Lung microvascular endothelial cell (primary cell): Measurements from ENCODE around the gene SESN3. TPM values are rescaled to one million over a fixed set of nuclear protein-coding genes. Genes with fewer than 3 reads are reported as not detected.
"Not testable (repeated sequence)": the region's sequence is repeated elsewhere in the genome, so short reads cannot be mapped to it uniquely, and the experiment has no call there.

Experiments used
- DNase-seq, 2 donors: peaks; one replicate each; pipeline versions ENCODE4 v3.0.0 to v3.0.0-alpha.2; 2010; ENCODE audit warnings: low read depth in 2 of 2
- total RNA-seq: library from RNA; depleted of rRNA; stranded (reverse); fragments of >200 nt; gene quantifications from 2 replicates; pipeline ENCODE4 v1.2.1, GENCODE V29; 2014

SESN3 gene, protein sequence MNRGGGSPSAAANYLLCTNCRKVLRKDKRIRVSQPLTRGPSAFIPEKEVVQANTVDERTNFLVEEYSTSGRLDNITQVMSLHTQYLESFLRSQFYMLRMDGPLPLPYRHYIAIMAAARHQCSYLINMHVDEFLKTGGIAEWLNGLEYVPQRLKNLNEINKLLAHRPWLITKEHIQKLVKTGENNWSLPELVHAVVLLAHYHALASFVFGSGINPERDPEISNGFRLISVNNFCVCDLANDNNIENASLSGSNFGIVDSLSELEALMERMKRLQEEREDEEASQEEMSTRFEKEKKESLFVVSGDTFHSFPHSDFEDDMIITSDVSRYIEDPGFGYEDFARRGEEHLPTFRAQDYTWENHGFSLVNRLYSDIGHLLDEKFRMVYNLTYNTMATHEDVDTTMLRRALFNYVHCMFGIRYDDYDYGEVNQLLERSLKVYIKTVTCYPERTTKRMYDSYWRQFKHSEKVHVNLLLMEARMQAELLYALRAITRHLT
- 19.0 and 51.2 TPM in 2 replicates for total RNA-seq

DNA sequence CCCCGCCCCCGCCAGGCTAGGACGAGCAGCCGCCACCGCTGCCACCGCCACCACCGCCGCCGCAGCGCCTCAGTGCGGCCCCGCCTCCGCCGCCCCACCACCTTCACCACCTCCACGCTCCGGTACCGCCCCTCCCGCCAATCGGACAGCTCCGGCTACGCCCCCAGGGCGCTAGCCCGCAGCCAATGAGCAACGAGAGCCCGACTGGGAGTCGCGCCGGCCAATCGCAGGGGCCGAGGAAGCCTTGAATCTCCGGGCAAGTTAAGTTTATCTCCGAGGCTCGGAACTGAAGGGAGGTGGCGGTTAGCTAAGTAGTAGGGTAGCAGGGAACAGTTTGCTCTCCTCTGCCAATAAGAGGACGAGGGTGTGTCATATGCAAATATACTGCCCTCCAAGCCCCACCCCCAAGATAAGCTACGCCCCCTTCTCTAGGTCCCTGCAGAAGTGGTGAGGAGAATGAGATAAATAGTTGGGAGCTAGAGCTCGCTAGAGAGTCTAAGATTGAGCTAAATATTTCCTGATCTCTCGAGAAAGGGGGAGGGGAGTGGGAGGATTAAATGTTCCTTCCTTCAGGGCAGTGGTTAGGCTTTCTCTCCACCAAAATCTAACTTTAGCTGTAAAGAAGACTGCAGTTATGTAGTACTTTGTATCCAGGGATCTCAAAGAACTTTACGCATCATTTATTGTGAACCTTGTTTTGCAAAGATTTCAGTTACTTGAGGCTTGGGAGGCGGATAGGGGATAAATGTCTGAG, at the start of gene SESN3:
TSS of gene SESN3 (minus strand) at position 76 of the 754 bp plus-strand sequence. CDS start 342 bp downstream, outside the sequence.
- peak; percentile 98 to 99 for DNase-seq

DNA sequence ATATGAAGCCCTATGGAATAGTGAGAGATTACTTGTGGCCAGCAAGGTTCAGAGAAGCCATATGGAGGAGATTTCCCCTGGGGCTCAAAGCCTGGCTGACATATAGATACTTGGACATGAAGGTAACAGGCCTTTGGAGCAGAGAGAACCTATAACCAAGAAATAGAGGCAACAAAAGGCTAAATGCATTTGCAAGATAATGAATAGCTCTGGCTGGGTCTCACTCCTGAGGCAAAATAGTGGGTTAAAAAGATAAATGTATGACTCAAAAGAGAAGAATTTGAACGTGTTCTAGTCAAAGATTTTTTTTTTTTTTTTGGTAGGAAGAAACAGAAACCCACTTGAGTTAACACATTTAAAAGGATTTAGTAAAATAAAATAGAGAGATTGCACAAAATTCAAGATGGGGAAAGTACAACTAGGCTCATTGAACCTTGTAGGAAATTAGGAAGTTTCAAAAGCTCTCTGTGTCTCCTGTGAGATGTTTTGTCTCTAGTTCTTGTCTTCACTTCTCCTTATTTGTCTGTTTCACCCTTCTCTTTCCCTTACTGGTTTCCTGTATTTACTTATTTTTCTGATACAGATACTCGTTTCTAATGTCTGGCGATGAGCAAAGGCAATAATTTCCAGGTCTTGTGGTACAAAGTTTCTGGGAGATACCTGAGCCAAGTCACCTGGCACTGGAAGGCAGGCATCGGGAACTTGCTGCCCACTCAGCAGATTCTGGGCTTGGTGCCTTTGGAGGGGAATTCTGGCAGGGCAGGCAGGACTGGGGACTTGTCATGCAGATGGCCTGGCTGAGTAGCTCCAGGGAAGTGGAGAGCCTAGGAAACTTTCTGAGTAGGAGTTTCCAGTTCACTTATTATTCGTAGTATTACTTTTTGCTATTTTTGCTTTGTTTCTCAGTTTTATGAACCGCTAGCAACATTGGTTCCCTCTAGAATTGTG, 49.2 kb upstream of the SESN3 start:
- no peak for DNase-seq

DNA sequence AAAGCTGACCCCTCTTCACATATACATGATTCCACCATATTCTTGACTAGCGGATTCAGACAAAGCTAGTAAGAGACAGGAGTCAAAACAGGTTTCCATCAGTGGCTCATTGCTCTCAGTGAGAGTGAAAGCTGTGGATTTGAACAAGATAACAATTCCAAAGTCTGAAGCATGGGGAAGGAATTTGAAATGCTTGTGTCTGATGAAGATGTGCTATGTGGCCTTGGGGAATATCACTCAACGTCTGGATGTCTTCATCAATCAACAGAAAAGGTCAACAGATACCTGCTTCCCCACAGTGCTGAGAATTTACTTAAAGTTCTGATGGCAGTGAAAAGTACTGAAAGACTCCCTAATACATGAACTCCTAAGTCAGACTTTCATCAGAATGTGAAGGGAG, 46.9 kb upstream of the SESN3 start:
- no peak for DNase-seq

DNA sequence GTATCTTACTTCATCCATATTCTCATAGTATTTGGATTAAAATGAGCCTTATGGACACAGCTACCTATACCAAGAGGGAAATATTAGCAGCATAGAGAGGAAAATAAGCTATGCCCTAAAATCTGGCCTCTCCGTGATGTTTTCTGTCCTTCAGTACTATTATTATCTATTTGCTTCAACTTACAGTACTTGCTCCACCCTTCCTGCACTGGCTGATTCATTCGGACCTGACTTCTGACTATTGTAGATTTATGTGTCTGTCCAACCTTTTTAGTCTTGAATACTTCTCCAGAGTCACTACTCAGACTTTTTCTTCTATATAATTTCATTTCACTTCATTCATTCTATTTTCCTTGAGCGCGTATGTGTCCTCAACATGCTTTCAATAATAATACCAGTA, 45.1 kb upstream of the SESN3 start:
- no peak for DNase-seq

DNA sequence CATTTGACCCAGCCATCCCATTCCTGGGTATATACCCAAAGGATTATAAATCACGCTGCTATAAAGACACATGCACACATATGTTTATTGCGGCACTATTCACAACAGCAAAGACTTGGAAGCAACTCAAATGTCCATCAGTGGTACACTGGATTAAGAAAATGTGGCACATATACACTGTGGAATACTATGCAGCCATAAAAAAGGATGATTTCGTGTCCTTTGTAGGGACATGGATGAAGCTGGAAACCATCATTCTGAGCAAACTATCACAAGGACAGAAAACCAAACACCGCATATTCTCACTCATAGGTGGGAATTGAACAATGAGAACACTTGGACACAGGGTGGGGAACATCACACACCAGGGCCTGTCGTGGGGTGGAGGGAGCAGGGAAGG, 42.6 kb upstream of the SESN3 start:
- DNase-seq = not testable (repeated sequence)

DNA sequence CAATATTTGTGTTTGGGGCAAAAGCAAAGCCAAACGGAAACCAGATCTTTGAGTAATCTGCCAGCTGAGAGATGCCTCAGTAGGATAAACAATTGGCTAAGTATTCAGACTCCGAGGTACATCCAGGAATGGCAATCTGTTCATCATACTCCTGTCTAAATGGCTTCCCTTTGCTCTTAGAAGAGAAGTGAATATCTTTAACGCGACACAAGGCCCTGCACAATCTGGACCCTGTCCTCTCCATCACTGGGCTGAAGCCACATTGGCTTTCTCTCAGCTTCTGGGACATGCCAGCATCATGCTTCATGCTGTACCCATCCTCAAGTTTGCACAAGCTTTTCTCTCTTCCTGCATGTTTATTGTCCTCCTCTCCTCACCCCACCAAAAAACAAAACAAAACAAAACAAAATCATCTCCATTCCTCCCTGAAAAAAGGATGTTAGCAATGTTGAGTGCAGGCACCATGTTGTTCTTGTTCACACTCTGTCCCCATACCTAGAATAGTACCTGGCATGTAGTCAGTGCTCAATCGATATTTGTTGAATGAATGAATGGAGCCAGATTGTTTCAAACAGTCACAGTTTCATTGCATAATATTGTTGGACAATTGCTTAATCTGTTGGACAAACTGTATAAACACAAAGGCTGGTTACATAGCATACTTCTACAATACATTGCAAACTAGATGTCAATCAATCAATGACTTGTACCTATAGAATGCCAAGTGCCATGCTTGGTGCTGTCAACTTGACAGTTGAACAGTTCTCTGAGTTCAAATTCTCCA, 38.2 kb upstream of the SESN3 start:
- no peak for DNase-seq

DNA sequence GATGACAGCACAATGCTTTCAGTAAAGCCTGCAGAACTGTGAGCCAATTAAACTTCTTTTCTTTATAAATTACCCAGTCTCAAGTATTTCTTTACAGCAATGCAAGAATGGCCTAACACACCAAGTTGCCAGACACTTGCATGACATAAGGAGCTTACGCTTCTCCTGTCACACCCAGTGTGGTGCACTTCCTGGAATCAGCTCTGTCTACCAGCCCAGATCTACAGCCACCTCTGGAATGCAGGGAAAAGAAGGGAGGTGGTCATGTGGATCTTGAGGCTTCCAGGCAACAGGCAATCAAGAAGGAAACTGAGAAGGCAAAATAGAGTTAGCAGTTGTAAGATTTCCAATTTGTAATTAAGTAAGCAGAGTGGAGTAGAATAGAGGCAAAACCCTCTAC, 37.4 kb upstream of the SESN3 start:
- DNase-seq = no peak

DNA sequence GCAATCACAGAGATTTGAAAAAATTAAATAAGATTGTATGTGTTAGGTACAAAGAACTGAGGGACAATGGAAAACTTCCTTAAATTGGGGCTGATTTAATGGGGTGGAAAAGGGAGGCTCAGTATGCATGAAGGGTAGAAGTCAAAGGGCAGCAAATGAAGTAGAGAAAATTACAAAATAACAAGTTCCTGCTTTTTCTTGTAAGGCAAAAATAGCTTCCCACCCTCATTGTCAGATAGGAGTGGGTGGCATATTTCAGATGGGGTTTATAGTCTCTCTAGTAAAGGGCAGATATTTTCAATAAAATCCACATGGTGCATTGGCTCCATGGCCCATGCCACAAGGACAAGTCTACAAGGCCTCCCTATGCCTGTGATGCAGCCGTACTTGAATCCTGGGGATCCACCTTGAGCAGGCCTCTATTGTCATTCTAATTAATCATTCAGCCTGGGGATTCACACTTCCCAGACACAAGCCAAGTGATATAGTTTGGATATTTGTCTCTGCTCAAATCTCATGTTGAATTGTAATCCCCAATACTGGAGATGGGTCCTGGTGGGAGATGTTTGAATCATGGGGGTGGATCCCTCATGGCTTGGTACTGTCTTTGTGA, 36.7 kb upstream of the SESN3 start:
- no peak for DNase-seq

DNA sequence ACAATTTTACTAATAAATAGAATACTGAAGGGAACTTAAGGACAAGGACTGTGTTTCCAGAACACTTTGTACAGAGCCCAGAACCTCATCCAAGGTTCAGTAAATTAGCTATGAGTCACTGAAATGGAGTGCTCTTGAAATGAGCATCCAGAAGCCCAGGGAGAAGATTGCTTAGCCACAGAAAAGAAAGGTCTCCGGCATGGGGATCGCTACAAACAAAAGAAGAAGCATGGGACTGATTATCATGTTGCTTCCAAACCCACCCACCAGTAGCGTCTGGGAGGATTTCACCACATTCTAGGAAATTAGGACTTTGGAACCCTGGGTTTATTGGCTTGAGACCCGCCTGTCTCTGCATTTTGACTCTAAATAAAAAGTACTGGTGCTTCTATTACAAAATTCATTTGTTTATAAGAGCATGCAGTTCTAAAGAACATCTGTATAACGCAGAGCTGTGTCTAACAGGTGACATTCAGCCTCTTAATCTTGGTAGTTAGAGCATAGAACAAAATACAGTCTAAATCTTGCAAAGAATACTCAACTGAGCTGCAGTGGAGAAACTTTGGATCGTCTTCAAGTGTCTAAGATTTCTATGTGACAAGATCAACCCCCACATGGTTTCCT, 35.9 kb upstream of the SESN3 start:
- DNase-seq = no peak

DNA sequence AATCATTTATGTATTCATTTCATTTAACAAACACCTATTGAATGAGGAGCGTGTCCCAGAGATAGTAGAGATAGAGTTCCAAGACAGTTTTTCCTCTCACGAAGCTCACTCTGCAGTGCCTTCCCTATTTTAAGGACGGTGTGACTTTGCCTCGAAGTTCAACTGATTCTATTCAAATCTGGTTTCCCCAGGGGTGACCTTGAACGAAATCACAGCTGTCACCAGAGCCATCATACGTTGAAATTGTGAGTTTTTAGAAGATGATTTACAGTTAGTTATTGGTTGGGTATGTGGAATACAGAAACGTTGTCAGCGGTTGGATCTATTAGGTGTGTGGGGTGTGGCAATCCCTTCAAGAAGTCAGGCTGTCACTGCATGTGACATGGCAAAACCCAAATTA, 33.9 kb upstream of the SESN3 start:
- no peak for DNase-seq

DNA sequence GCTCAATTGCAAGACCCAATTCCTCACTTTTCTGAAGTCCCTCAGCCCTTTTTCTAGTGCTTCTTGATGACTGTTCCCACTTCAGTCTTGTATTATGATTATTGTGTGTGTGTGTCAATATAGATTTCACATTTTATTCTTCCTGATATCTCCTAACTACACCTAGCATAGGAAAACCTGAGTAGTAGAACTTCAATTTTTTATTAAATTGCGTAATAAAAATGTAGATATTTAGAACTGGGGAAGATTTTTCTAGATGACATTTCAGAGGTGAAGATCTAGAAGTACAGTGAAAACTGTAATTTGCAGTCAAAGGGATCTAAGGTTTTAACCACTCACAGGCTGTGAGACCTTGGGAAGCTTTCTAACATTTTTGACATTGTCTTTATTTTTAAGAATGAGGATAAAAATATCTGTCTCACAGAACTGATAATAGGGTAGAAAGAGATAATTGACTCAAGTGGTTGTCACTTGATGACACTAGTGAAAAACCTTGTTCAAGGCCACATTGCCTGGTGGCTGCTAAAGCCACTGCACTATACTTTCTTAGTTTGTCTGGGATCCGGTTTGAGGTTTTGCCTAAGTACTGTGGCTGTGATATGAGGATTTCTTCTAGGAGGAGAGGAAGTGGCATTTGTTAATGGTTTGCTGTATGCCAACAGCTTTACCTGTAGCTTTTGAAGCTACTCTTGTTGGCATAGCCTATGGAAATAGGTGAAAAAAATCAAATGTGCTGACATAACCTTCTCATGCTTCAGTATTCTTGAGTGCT, 32.2 kb upstream of the SESN3 start:
- no peak for DNase-seq

DNA sequence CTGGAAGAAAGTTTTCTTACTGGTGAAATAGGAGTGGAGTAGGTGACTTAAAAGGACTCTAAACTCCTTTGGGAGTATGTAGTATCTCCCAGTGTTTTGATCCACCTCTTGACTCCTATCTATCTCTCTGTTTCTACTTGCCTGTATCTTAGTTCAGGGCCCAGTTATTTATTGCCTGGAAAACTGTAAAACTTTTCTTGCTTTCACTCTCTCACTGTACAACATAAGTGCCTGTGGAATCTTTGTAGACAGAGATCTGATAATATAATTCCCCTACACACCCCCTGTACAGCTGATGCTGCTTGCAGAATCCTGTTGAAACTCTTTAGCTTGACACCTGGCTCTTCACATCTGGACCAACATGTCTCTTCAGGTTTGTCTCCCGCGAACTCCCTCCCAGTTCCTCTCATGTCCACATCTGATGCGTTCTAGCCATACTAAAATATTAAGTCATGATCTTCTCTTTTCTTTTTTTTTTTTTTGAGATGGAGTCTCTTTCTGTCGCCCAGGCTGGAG, 26.5 kb upstream of the SESN3 start:
- DNase-seq = no peak

DNA sequence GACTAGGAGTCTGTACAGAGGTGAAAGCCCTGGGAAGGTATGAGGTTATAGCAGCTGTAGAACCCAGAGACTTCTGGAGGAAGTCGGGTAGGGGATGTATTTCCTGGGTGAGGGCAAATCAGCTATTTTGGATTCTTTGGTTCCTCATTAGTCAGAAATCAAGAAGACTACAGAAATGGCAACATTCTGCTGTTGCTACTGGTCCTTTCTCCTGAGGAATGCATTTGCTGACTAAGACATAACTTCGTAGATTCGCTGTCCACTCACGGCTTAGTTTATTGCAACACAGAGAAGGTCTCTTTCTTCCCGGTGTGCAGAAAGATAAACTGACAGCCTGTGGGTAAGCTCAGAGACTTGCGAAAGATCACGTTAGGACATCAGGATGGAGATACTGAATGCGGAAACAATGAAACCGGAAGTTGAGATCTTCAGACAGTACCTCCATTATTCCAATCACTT, 25.3 kb upstream of the SESN3 start:
- no peak for DNase-seq

DNA sequence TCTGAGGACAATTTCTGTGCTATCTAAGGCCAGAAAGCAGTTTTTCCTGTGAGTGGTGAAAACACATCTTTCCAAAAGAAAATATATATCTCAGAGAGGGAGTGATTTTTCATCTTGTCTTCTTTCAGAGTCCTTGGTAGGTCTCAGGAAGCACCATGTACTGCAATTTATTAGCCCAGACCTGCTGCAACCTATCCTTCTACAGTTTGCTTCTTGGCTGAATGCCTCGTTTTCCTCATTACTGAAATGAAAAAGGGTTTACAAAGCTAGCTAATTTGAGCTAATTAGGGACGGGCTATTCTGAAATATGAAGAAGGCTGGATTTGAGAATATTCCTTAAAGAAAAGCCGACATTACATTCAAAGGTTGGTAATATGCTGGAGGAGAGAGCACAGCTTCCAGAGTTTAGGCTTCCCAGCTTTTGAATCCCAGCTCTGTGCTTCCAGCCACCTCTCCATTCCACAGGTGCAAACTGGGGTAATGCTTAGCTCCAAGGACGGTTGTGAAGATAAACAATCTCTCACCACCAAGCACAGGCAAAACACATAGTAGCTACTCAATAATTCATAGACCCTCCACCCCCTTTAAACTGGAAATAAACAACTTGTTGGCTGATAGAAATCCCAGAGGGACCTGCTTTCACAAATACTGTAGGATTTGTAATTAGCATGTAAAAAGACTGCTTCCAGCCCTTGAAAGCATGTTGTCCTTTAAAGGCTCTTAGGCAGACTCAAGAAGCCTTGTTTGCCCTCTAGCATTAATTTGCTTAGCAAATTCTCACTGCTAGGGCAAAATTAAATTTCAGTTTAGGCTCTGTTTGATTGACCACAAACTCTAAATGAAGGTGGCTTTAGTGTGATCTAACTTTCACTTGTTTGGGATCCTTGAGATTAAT, 24.5 kb upstream of the SESN3 start:
- no peak for DNase-seq

DNA sequence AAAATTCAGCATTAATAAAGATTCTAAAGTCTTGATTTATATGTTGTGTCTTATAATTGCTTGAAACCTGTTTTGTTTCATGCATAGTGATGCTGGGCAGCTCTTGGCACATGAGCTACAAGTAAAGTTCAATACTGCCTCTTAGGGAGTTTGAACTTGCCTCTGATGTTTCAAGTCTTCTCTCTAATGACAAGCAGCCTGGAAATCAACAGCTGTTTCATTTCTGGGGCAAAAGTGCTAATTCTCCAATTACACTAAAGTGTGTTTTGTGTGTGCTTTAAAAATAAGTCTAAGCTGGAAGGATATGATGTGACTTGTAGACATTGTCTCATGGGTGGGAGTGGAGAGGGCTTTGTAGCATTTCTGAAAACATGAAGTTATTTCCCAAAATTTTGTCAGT, 23.7 kb upstream of the SESN3 start:
- no peak for DNase-seq

DNA sequence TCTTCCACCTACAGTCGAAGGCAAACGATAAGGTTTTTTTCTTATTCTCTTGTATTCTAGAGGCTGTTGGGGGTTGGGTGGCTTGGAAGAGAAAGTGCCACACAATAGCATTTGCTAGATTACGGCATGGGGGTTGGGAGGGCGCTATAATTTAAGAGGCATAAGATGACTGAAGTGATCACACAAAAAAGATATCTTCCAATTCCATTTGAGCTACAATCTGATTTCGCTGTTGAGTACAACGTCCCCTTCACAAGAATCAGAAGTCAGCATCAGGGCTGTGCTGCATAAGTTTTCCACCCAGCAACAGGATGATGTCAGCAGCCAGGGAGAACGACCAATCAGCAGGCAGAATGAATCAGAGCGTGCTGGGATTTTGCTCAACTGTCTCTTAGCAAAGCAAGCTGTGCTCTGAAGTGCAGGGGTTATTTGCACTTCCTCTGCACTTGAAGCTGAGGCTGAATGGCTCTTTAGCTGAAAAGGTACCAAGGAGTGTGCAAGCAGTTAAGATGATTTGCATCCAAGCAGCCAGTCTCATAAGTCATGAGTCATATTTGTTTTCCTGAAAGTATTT, 23.2 kb upstream of the SESN3 start:
- DNase-seq = peak; percentile 83 to 84

DNA sequence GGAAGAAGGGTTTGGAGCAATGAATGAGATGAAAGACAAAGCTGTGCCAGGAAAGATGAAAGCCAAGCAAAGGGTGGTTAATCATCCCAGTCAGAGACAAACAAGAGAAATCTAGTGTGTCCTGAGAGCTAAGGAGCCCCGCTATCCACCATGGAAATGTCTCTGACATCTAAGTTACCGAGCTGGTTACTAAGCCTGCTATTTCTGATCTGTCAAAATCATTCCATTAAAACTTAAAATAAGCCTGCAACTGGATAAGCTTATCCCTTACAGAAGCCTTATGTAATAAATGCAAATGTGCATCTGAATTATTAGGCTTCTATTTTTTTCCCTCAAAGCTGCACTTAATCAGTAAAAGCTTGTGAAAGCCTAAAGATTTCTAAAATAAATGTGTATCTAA, 22.1 kb upstream of the SESN3 start:
- no peak for DNase-seq
